EL (cell line): Measurements from ENCODE around the gene NAA80.

ENCODE experiments used
- DNase-seq: peaks from one replicate; pipeline ENCODE4 v3.0.0-alpha.2; 2016

NAA80 gene

GRCh38 chr3:50327943-50328691 is 28.9 kb upstream of the NAA80 start, which contains the start of gene TUSC2:
TUSC2 (minus strand) TSS chr3:50328223; CDS start chr3:50328099, 124 bp downstream.
- peak; percentile 97 for DNase-seq

GRCh38 chr3:50327129-50327528 is 27.9 kb upstream of the NAA80 start:
- no peak for DNase-seq

DNA sequence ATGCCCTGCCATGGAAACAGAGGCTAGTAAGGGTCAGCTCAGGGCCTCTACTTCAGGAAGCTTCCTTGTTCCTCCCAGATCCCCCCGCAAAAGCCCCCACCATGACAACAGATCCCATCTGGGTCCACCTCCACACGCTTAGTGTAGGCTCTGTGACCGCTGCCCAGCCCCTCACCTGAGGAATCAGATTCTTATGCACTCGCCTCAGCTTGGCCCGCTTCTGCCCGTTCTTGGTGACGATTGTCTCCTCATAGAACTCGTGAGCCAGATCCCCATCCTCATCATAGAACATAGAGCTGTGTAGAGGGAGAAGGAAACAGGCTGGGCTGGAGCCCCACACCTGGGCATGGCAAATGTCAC is 27.0 kb upstream of the NAA80 start:
- no peak for DNase-seq

- no peak for DNase-seq
These were observed 26.4 kb upstream of the NAA80 start for GRCh38 chr3:50325497-50326181.

DNA sequence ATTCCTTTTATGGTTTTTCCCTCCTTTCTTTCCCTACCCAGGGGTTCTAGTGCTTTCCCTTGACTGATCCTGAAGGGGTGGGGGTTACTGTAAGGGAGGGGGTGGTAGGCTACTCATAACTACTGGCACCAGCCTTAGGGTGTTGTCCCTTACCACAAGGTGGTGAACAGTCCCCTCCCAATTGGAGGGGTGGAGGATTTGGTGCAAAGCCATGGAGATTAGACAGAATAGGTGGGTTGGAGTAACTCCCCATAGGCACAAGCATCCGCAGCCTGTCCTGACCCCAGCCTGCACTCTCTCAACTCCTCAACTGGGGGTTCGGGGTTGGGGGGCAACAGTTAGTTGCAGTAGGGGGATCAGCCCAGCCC is 25.9 kb upstream of the NAA80 start:
- no peak for DNase-seq

DNA sequence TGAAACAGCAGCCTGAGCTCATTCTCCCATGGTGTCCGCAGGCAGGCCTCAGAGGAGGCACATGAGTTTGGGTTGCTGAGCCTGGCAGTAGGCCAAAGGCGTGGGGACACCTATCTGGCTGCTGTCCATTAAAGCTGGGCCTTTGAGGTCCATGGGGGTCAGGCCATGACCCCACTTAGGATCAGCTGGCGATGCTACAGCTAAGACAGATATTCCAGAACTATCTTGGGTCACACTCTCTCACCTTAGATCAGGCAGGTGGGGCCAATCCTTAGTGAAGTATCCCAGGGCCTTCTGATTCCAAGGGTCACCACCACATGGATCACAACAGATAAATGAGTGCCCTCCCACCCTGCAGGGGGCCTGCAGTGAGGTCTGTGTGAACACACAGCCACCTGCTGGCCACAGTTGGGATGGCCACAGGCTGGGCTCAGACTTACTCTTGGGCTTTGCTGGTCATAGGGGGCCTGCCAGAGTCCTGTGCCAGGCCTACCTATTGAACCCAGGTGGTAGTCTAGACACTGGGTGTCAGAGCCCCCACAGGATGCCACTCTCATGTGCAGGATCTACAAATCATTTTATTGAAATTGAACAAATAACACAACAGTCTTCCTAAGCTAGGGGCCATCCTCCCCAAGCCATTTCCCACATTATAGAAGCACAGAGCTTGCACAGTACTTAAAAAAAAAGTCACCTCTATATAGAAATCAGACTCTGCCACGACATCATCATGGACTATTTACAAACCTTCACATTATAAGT is 25.3 kb upstream of the NAA80 start:
- peak; percentile 66 for DNase-seq

DNA sequence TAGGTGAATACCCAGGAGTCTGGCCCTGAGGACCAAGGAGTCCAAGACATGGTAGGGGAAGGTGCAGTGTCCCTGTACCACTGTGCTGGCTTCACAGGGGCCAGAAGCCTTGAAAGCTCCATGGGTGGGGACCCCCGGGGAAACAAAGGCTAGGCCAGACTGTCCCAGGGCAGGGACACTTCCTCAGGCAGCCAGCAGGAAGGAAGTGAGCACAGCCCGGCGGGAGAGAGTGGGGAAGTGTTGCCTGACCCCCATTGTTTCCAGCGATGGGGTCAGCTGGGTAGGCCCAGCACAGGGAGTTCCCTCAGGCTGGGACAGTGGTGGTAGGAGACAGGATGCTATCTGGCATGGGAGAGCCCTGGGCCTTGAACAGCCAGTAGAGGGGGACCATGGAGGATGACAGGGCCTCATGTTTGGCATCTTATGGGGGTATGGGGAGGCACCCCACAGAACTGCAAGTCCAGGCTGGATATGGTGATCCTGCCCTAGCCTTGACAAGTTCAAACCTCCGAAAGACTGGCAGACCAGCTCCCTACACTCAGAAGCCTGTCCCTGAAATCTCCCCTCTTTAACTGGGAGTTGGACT is 24.5 kb upstream of the NAA80 start:
- no peak for DNase-seq

DNA sequence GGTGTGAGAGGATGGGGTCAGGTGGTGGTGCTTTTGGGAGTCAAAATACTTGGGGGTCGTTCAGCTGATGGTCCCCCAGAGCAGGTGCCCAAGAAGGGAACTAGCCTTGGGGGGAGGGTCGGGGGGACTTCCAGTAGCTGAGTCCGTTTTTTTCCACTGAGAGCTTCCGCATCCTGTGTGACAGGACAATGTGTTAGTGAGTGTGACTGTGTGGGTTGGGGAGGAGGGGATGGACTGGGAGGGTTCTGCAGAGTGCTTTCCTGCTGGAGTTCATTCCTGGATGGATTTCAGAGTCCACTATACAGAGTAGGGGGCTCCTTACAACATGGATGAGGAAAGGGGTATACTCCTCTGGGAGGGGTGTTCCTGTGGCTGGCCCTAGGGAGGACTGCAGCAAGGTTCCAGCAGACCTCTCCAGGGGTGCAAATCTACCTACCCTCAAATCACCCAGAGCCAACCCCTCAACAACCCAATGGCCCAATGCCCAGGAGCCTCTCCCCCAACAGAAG is 23.9 kb upstream of the NAA80 start:
- no peak for DNase-seq

DNA sequence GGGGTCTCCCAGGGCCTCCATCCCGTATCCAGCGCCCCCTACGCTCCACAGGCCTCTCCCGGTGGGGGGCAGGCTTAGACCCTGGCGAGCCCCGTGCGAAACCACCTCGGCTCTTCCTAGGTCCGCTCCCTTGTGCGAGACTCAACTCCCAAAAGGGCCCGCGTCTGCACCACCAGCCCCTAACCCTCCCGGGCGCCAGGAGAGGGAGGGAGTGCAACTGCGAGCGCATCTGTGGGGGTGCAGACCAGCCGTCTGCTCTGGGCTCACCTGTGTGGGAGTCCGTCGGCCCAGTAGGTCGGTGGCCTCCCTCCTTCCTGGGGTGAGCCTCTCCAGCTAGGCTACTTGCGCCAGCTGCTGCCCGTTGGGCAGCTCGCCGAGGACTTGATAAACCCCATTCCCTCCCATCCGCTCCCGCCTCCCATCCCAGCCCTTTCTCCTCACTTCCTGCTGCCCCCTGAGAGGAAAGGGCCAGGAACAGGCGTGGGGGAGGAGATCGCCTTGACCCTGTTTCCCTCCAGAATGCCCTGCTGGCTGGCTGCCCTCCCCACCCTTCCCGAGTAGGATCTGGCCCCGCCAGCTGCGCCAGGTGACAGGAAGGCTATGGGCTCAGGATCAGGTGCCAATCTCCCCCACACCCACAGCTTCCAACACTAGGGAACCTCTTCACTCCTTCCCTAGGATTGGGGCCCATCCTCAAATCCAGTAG is 23.3 kb upstream of the NAA80 start, which contains the start of gene HYAL2:
HYAL2 (minus strand) TSS at position 360 of the 706 bp plus-strand sequence. CDS start 2,256 bp downstream, outside the sequence.
- no peak for DNase-seq

DNA sequence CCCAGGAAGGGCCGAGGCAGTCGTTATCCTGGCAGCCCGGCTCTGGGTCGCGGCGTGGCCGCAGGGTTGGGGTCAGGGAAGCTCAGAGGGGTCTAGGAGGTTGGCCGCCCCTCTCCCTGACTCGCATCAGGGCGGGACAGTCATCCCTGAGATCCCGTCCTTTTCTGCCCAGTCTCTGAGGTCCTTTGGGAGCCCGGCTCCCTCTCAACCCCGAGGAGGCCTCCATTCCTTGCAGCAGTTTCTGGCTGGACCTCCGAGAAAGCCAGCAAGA is 22.8 kb upstream of the NAA80 start:
- no peak for DNase-seq

DNA sequence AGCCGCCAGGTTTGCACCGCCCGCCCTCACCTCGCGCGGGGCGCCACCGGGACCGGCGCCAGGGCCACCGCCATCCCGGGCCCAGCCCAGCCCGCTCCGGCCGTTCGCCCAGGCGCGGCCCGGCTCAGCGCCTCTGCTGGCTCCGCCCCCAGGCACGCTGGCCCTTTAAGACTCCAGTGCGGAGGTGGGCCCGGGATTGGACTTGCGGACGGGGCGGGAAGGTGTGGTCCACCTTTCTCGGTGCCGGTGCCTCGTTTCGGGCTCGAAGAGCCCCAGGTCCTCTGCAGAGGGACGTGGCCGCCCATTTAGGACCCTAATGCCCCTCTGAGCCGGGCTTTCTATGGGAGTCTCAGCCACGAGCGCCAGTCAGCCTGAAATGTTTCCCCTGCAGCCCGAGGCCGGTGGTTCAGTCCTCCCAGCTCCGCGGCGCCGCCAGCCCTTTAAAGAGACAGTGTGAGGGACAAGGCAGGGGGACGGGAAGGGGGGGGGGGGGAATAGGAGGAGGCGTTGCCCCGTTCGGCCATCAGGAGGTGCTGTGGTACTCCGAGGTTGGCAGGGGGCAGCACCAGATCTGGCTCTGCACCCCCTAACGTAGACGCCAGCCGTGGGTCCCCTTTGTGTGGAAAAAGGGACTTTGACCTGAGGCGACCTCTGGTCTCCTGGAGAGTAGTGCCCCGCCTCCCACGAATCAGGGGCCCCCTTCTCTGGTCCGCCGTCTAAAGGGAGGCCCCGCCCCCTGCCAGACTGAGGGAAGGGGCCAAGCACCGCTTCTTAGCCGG is 22.3 kb upstream of the NAA80 start:
- peak; percentile 88 for DNase-seq

GRCh38 chr3:50320853-50321335 is 21.7 kb upstream of the NAA80 start:
- DNase-seq, result peak; percentile 70

GRCh38 chr3:50319894-50320625 is 20.9 kb upstream of the NAA80 start:
- no peak for DNase-seq

GRCh38 chr3:50319181-50319893 is 20.1 kb upstream of the NAA80 start:
- no peak for DNase-seq

- no peak for DNase-seq
These were observed 19.4 kb upstream of the NAA80 start for GRCh38 chr3:50318615-50319014.

- no peak for DNase-seq
These were observed 19.0 kb upstream of the NAA80 start for GRCh38 chr3:50318163-50318562.

DNA sequence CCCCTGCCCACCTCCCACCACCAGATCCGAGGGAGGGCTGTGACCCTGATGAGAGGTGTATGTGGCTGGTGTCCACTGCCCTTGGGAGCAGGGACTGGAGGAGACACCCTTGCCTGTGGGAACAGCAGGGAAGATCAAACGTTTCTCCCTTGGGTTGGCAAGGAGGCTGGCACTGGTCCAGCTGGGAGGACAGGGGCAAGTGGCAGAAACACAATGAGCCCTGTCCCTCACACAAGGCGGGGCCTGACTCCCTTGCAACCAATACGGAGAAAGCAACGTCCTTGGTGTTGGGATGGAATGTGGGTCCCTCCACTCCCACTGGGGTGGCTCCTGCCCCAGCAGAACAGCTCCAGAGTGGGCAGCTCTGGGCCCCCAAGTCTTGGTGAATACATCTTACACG is 18.1 kb upstream of the NAA80 start:
- DNase-seq, result no peak

GRCh38 chr3:50316657-50317242 is 17.5 kb upstream of the NAA80 start:
- DNase-seq, result no peak

GRCh38 chr3:50314816-50315215 is 15.6 kb upstream of the NAA80 start:
- DNase-seq, result no peak

GRCh38 chr3:50314342-50314741 is 15.1 kb upstream of the NAA80 start:
- DNase-seq, result no peak
